Heart left ventricle (tissue), 13 donors: ENCODE measurements around the gene DEGS1.

ENCODE experiments used
- CTCF ChIP-seq, 12 donors: fragments of 200-600 bp; sonication (generic) in 4 of 12; IDR thresholded peaks; one replicate each; pipeline versions ENCODE4 v1.5.0 to v1.8.0; 2018 to 2022; ENCODE audit warnings: antibody characterized with exemption in 12 of 12, mild to moderate bottlenecking in 5 of 12
- POLR2A ChIP-seq, 2 donors: fragments of 450-650 bp; IDR thresholded peaks; one replicate each; pipeline ENCODE4 v1.6.1; 2017; ENCODE audit warnings: antibody characterized with exemption in 2 of 2, mild to moderate bottlenecking in 2 of 2, moderate library complexity in 2 of 2
- donor health status: ischemic (EF 13 %, LVEDD 7.1; RV severe dilation, severe dysfunction).
- donor health status: DM: no; HTN: yes; CAD: no.
- donor health status: DM: no; HTN: no; CAD: no.
- donor health status: ischemic (EF 25% LVEDD 6.9; RV normal size, moderate dysfunction).
- donor health status: ischemic (EF 25% LVEDD 5.7; RV mildly dilated, moderate dysfunction).
- donor health status: ischemic (EF 35%, LVEDD 5.7; RV mildly dilated, moderate dysfunction).
- donor health status: nonischemic (EF 11% LVEDD 7.7; RV severe dilation, severe dysfunction).
- donor health status: DM: yes; HTN: yes; CAD: no.
- donor health status: PGD.
- donor health status: ischemic (EF 29% LVEDD 5.4; RV normal size, mild dysfunction).
- donor health status: nonischemic (EF 23%, LVEDD 6.1; RV moderate dilation, normal function).

GRCh38 chr1:224189561-224189960 lies 6.5 kb downstream of the DEGS1 start:
- TF ChIP-seq CTCF (IDR thresholded peaks at IDR 0.05) (no peak), POLR2A (IDR thresholded peaks at IDR 0.05) (no peak)
